ENCODE results near the gene FSTL1. TPM values are rescaled to one million over a fixed set of nuclear protein-coding genes. Genes with fewer than 3 reads are reported as not detected.

FSTL1 gene
- total and polyA plus RNA-seq, 11 donors, result 43.8 to 667 (median 179) TPM

- Histone ChIP-seq H3K4me1 (peaks cover 0 to 8% (median 0%) of the 10 kb centered on the region in 12 donors), H3K27me3 (no peaks in the 10 kb centered on the region), H3K4me3 (no peak overlapping the region), H3K9me3 (no peaks in the 10 kb centered on the region), H3K27ac (no peak overlapping the region), H3K36me3 (peaks cover 3 to 100% (median 97%) of the 10 kb centered on the region in 9 donors)
- no peak for TF ChIP-seq CTCF (IDR thresholded peaks at IDR 0.05)
- TF ChIP-seq POLR2A (IDR thresholded peaks at IDR 0.05), result no peak
- no peak for ATAC-seq
- intact Hi-C loops (cut with DNase I), result loop anchor here in 1 of 10 donors (5.0 to 10.0 kb wide), 2 partner anchors 55 to 517 kb away; partner anchors contain the start of gene LRRC58
- DNase-seq, result no peak
Observed at GRCh38 chr3:120402257-120402656, 48.5 kb downstream of the FSTL1 start.

- TF ChIP-seq POLR2A (IDR thresholded peaks at IDR 0.05) (no peak), CTCF (IDR thresholded peaks at IDR 0.05) (no peak)
- Histone ChIP-seq H3K36me3 (peaks cover 3 to 100% (median 95%) of the 10 kb centered on the region in 9 donors), H3K9me3 (no peaks in the 10 kb centered on the region), H3K4me3 (no peak overlapping the region), H3K27me3 (no peaks in the 10 kb centered on the region), H3K27ac (no peak overlapping the region), H3K4me1 (no peaks in the 10 kb centered on the region)
- ATAC-seq, result no peak
- no peak for DNase-seq
- intact Hi-C loops (cut with DNase I), result no loop called here
- 90 to 94% (median 93%) methylated on average over 2 of the region's 2 CpGs for WGBS, 4 donors
Observed at GRCh38 chr3:120399372-120399771, 51.4 kb downstream of the FSTL1 start.

GRCh38 chr3:120396469-120396868 lies 54.3 kb downstream of the FSTL1 start:
- DNase-seq, result no peak
- Histone ChIP-seq H3K4me1 (no peaks in the 10 kb centered on the region), H3K27ac (peak overlapping the region in 1 of 12 donors; percentile 32), H3K27me3 (no peaks in the 10 kb centered on the region), H3K4me3 (no peak overlapping the region), H3K9me3 (no peaks in the 10 kb centered on the region), H3K36me3 (peaks cover 0 to 82% (median 72%) of the 10 kb centered on the region in 9 donors)
- ATAC-seq, result no peak
- intact Hi-C loops (cut with DNase I), result no loop called here
- WGBS, 4 donors, result 80 to 88% (median 82%) methylated on average over 8 of the region's 8 CpGs
- TF ChIP-seq POLR2A (IDR thresholded peaks at IDR 0.05) (no peak), CTCF (IDR thresholded peaks at IDR 0.05) (no peak)

GRCh38 chr3:120394347-120394746 lies 56.4 kb downstream of the FSTL1 start:
- WGBS, 4 donors, result 64 to 78% (median 73%) methylated on average over 2 of the region's 2 CpGs
- Histone ChIP-seq H3K4me1 (no peaks in the 10 kb centered on the region), H3K36me3 (peaks cover 0 to 61% (median 51%) of the 10 kb centered on the region in 9 donors), H3K4me3 (no peak overlapping the region), H3K27me3 (no peaks in the 10 kb centered on the region), H3K27ac (peak overlapping the region in 1 of 12 donors; percentile 15), H3K9me3 (no peaks in the 10 kb centered on the region)
- intact Hi-C loops (cut with DNase I), result no loop called here
- DNase-seq (no peak), ATAC-seq (no peak)
- no peak for TF ChIP-seq POLR2A (IDR thresholded peaks at IDR 0.05)

GRCh38 chr3:120393761-120394160 lies 57.0 kb downstream of the FSTL1 start:
- H3K36me3 ChIP-seq, result peaks cover 0 to 55% (median 45%) of the 10 kb centered on the region in 9 donors
- ATAC-seq (no peak), DNase-seq (no peak)
- H3K4me1 ChIP-seq, result no peaks in the 10 kb centered on the region
- H3K4me3 ChIP-seq, result no peak overlapping the region
- WGBS, 4 donors, result 89 to 96% (median 94%) methylated on average over 2 of the region's 2 CpGs
- TF ChIP-seq CTCF (IDR thresholded peaks at IDR 0.05) (no peak), POLR2A (IDR thresholded peaks at IDR 0.05) (no peak)
- H3K27me3 ChIP-seq, result no peaks in the 10 kb centered on the region
- intact Hi-C loops (cut with DNase I), result no loop called here
- peak overlapping the region in 1 of 12 donors; percentile 15 for H3K27ac ChIP-seq
- H3K9me3 ChIP-seq, result no peaks in the 10 kb centered on the region

Measured in heart left ventricle (tissue), 16 donors.